Lower lobe of right lung (tissue), 2 donors: ENCODE results near the gene RAC3. TPM values are rescaled to one million over a fixed set of nuclear protein-coding genes. Genes with fewer than 3 reads are reported as not detected.

Experiments used
- ATAC-seq, 2 donors: fragments of 200-7000 bp; cut with Tn5 transposase; one replicate each; pipeline ENCODE4 v1.9.1; 2020 to 2022; ENCODE audit warnings: mild to moderate bottlenecking in 2 of 2, moderate library complexity in 2 of 2
- DNase-seq: peaks from one replicate; pipeline ENCODE4 v3.0.0-alpha.2; 2020
- H3K27ac ChIP-seq: fragments of 200-600 bp; one replicate; pipeline ENCODE4 v1.8.0; 2022
- H3K27me3 ChIP-seq: fragments of 200-600 bp; one replicate; pipeline ENCODE4 v1.8.0; 2022; ENCODE audit warnings: low read depth
- H3K36me3 ChIP-seq: fragments of 200-600 bp; one replicate; pipeline ENCODE4 v1.8.0; 2022; ENCODE audit warnings: mild to moderate bottlenecking
- H3K4me1 ChIP-seq: fragments of 200-600 bp; one replicate; pipeline ENCODE4 v1.8.0; 2022
- H3K4me3 ChIP-seq: fragments of 200-600 bp; one replicate; pipeline ENCODE4 v1.8.0; 2022; ENCODE audit warnings: mild to moderate bottlenecking
- H3K9me3 ChIP-seq: fragments of 200-600 bp; one replicate; pipeline ENCODE4 v1.8.0; 2022
- CTCF ChIP-seq: fragments of 200-600 bp; IDR thresholded peaks from one replicate; pipeline ENCODE4 v1.8.0; 2022; ENCODE audit warnings: antibody characterized with exemption, mild to moderate bottlenecking
- intact Hi-C: fragments of 100-400 bp; cut with DNase I; formaldehyde crosslinking; loops from one replicate; pipeline ENCODE4 v1.11.0; 2022
- total RNA-seq: library from RNA; stranded (reverse); fragmentation: NEBNext Ultra II Directional; extraction: Animal tissue kit (Norgen Biotek cat#: 25700); gene quantifications from one replicate; pipeline ENCODE4 v1.2.1, GENCODE V29; 2021
- donor health status: DM: no; HTN: yes; CAD: no; lungs with severe emphysema.

The RAC3 gene
- total RNA-seq, 1 donor from 2014 or later = 2.8 TPM

GRCh38 chr17:82021900-82022309, 9.6 kb upstream of the RAC3 start:
- ATAC-seq = no peak
- intact Hi-C loops = no loop called here
- H3K27ac ChIP-seq = peak overlapping the region; percentile 83

GRCh38 chr17:82022310-82022980, 9.0 kb upstream of the RAC3 start, which contains the start of gene CENPX:
Gene CENPX, minus strand, starts transcription at chr17:82022878. Its CDS starts 17 bp downstream, at chr17:82022861.
- Histone ChIP-seq H3K27me3 (no peaks in the 10 kb centered on the region), H3K36me3 (no peaks in the 10 kb centered on the region), H3K27ac (peak within 1 kb of the TSS; percentile 83), H3K9me3 (no peaks in the 10 kb centered on the region), H3K4me1 (peaks cover 54% of the 10 kb centered on the region), H3K4me3 (peak within 1 kb of the TSS; percentile 97)
- ATAC-seq (no peak), DNase-seq (no peak)
- intact Hi-C loops = no loop called here
- no peak for TF ChIP-seq CTCF

More at GRCh38 chr17:82021900-82022309, 9.6 kb upstream of the RAC3 start:
- Histone ChIP-seq H3K9me3 (no peaks in the 10 kb centered on the region), H3K27me3 (no peaks in the 10 kb centered on the region), H3K4me3 (peak overlapping the region; percentile 97), H3K36me3 (no peaks in the 10 kb centered on the region), H3K4me1 (peaks cover 55% of the 10 kb centered on the region)
- no peak for TF ChIP-seq CTCF
- no peak for DNase-seq

GRCh38 chr17:82022981-82023446, 8.5 kb upstream of the RAC3 start, which contains the start of gene LRRC45:
Gene LRRC45, plus strand, starts transcription at chr17:82023305. Its CDS starts 339 bp downstream, at chr17:82023644.
- no peaks in the 10 kb centered on the region for H3K9me3 ChIP-seq
- intact Hi-C loops = no loop called here
- H3K27ac ChIP-seq = peak within 1 kb of the TSS; percentile 83
- no peak for TF ChIP-seq CTCF
- H3K4me3 ChIP-seq = peak within 1 kb of the TSS; percentile 97
- DNase-seq (peak; percentile 100), ATAC-seq (peak; percentile 96 to 97)
- no peaks in the 10 kb centered on the region for H3K36me3 ChIP-seq
- no peaks in the 10 kb centered on the region for H3K27me3 ChIP-seq
- peaks cover 48% of the 10 kb centered on the region for H3K4me1 ChIP-seq

GRCh38 chr17:82023447-82024241, 7.8 kb upstream of the RAC3 start:
- H3K4me1 ChIP-seq = peaks cover 44% of the 10 kb centered on the region
- H3K4me3 ChIP-seq = peak overlapping the region; percentile 97
- ATAC-seq = peak; percentile 0 to 4
- H3K36me3 ChIP-seq = no peaks in the 10 kb centered on the region
- intact Hi-C loops = no loop called here
- TF ChIP-seq CTCF = no peak
- peak overlapping the region; percentile 59 for H3K27ac ChIP-seq
- DNase-seq = no peak
- no peaks in the 10 kb centered on the region for H3K9me3 ChIP-seq
- no peaks in the 10 kb centered on the region for H3K27me3 ChIP-seq

GRCh38 chr17:82024859-82025258, 6.6 kb upstream of the RAC3 start:
- intact Hi-C loops = loop anchor here (5.0 kb wide), 1 partner anchor 137 kb away; no protein-coding TSS in a partner anchor
- no peak for DNase-seq
- no peaks in the 10 kb centered on the region for H3K36me3 ChIP-seq
- ATAC-seq = no peak
- H3K4me1 ChIP-seq = peaks cover 37% of the 10 kb centered on the region
- H3K9me3 ChIP-seq = no peaks in the 10 kb centered on the region
- TF ChIP-seq CTCF = no peak
- no peaks in the 10 kb centered on the region for H3K27me3 ChIP-seq
- no peak overlapping the region for H3K27ac ChIP-seq
- no peak overlapping the region for H3K4me3 ChIP-seq
